ENCODE results near the gene GNL3L.
"Not testable (repeated sequence)": the region's sequence is repeated elsewhere in the genome, so short reads cannot be mapped to it uniquely, and the experiment has no call there.

- TF ChIP-seq ZBTB11 (CRISPR knock-in tag; IDR thresholded peaks at IDR 0.05); BCLAF1 (IDR thresholded peaks at IDR 0.05; ENCODE audit: borderline replicate concordance in 1 of 2, control insufficient read depth in 1 of 2, low read depth in 2 of 2, low read length in 1 of 2); CREM (IDR thresholded peaks at IDR 0.05; ENCODE audit: low read depth); ZNF212 (CRISPR knock-in tag; IDR thresholded peaks at IDR 0.05); ZFP30 (CRISPR knock-in tag; IDR thresholded peaks at IDR 0.05; ENCODE audit: borderline replicate concordance); EZH2 (IDR thresholded peaks at IDR 0.05; ENCODE audit: borderline replicate concordance, low read depth, low read length); FOXK2 (conservative IDR thresholded peaks at IDR 0.05 in 1 of 2, IDR thresholded peaks at IDR 0.05 in 1 of 2; ENCODE audit: low read depth in 2 of 2); TSC22D4 (tag; IDR thresholded peaks at IDR 0.05); RERE (CRISPR knock-in tag; IDR thresholded peaks at IDR 0.05; ENCODE audit: borderline replicate concordance); RAD21 (CRISPR knock-in tag; conservative IDR thresholded peaks at IDR 0.05 in 1 of 2, IDR thresholded peaks at IDR 0.05 in 1 of 2); REST (IDR thresholded peaks at IDR 0.05; ENCODE audit: borderline replicate concordance); REST (CRISPR knock-in tag; IDR thresholded peaks at IDR 0.05; ENCODE audit: low read depth): not testable (repeated sequence)
Measured at GRCh38 chrX:54489819-54490218, 40.2 kb upstream of the GNL3L start.
